Gastrocnemius medialis (tissue), 4 donors: Measurements from ENCODE around the gene CTSA. TPM values are rescaled to one million over a fixed set of nuclear protein-coding genes. Genes with fewer than 3 reads are reported as not detected.

Experiments
- ATAC-seq, 2 donors: fragments of 150-250 bp; one replicate each; pipeline ENCODE4 v1.9.1; 2016
- DNase-seq, 2 donors: peaks; one replicate each; pipeline ENCODE4 v3.0.0-alpha.2; 2019
- H3K27ac ChIP-seq, 4 donors: fragments of 200-600 bp; sonication (generic); 1 replicate in 1 of 4; 2 replicates in 3 of 4; pipeline ENCODE4 v1.5.1; 2016 to 2018; ENCODE audit warnings: mild to moderate bottlenecking in 2 of 4, moderate library complexity in 1 of 4
- H3K27me3 ChIP-seq, 3 donors: fragments of 200-600 bp; sonication (generic) in 2 of 3; 1 replicate in 1 of 3; 2 replicates in 2 of 3; pipeline versions ENCODE4 v1.5.1 to v1.6.0; 2016 to 2019; ENCODE audit warnings: mild to moderate bottlenecking in 1 of 3, moderate library complexity in 1 of 3
- H3K36me3 ChIP-seq, 2 donors: fragments of 200-600 bp; sonication (generic) in 1 of 2; one replicate each; pipeline ENCODE4 v1.5.1; 2017 to 2018
- H3K4me1 ChIP-seq, 2 donors: fragments of 200-600 bp; sonication (generic) in 1 of 2; one replicate each; pipeline ENCODE4 v1.5.1; 2016 to 2017; ENCODE audit warnings: mild to moderate bottlenecking in 2 of 2
- H3K4me3 ChIP-seq, 4 donors: fragments of 200-600 bp; sonication (generic) in 3 of 4; 1 replicate in 1 of 4; 2 replicates in 3 of 4; pipeline ENCODE4 v1.5.1; 2016 to 2019; ENCODE audit warnings: mild to moderate bottlenecking in 2 of 4
- H3K9me3 ChIP-seq, 3 donors: fragments of 200-600 bp; sonication (generic) in 2 of 3; 1 replicate in 1 of 3; 2 replicates in 2 of 3; pipeline ENCODE4 v1.5.1; 2016 to 2019
- POLR2A ChIP-seq, 2 donors: fragments of 450-650 bp; IDR thresholded peaks; one replicate each; pipeline ENCODE4 v1.6.1; 2017; ENCODE audit warnings: antibody characterized with exemption in 2 of 2, mild to moderate bottlenecking in 2 of 2, moderate library complexity in 2 of 2
- in situ Hi-C, 4 donors: fragments of 200-750 bp; cut with MboI; loops; one replicate each; pipeline versions ENCODE4 v1.15.0 to v1.8.0; 2017; ENCODE audit warnings: low sequenced_read_pairs in 4 of 4
- intact Hi-C: fragments of 100-400 bp; cut with DNase I; formaldehyde crosslinking; loops from one replicate; pipeline ENCODE4 v1.15.1; 2023; ENCODE audit warnings: low total_unique reads
- total RNA-seq, 4 donors: library from RNA; depleted of rRNA; stranded (reverse); fragments of >200 nt; gene quantifications; one replicate each; pipeline versions ENCODE4 v1.1.0 to v1.2.3, GENCODE V29; 2016
- TF ChIP-seq, protein P1 (sequence below), 5 experiments: fragments of 450-650 bp in 3 of 5; fragments of 200-600 bp in 2 of 5; sonication (generic) in 2 of 5; IDR thresholded peaks in 4 of 5; conservative IDR thresholded peaks in 1 of 5; 1 replicate in 4 of 5; 2 replicates in 1 of 5; pipeline ENCODE4 v1.5.1; 2016 to 2019; ENCODE audit warnings: antibody characterized with exemption in 5 of 5, mild to moderate bottlenecking in 3 of 5, moderate library complexity in 3 of 5

CTSA gene
- total RNA-seq, 4 donors from 2014 or later: 21.9 to 59.2 (median 46.2) TPM

GRCh38 chr20:45911486-45912343 is 20.6 kb downstream of the CTSA start, which contains the start of gene PLTP:
TSS of gene PLTP (minus strand) at chr20:45912155. CDS start at chr20:45911452, 703 bp downstream.
- peak within 1 kb of the TSS; percentile 52 to 66 (median 56) for H3K4me3 ChIP-seq
- DNase-seq (peak; percentile 22 to 62), ATAC-seq (peak in 1 of 2 donors; percentile 5)
- peak; percentile 12 to 53 for TF ChIP-seq POLR2A (IDR thresholded peaks at IDR 0.05)
- TF ChIP-seq, protein P1, sequence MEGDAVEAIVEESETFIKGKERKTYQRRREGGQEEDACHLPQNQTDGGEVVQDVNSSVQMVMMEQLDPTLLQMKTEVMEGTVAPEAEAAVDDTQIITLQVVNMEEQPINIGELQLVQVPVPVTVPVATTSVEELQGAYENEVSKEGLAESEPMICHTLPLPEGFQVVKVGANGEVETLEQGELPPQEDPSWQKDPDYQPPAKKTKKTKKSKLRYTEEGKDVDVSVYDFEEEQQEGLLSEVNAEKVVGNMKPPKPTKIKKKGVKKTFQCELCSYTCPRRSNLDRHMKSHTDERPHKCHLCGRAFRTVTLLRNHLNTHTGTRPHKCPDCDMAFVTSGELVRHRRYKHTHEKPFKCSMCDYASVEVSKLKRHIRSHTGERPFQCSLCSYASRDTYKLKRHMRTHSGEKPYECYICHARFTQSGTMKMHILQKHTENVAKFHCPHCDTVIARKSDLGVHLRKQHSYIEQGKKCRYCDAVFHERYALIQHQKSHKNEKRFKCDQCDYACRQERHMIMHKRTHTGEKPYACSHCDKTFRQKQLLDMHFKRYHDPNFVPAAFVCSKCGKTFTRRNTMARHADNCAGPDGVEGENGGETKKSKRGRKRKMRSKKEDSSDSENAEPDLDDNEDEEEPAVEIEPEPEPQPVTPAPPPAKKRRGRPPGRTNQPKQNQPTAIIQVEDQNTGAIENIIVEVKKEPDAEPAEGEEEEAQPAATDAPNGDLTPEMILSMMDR (IDR thresholded peaks at IDR 0.05 in 4 of 5, conservative IDR thresholded peaks at IDR 0.05 in 1 of 5): no peak
- H3K9me3 ChIP-seq: no peaks in the 10 kb centered on the region
- H3K4me1 ChIP-seq: peaks cover 6 to 16% of the 10 kb centered on the region in 2 donors
- in situ Hi-C loops: no loop called here
- H3K27me3 ChIP-seq: peaks cover 15 to 20% (median 19%) of the 10 kb centered on the region in 3 donors
- H3K36me3 ChIP-seq: no peaks in the 10 kb centered on the region
- intact Hi-C loops: no loop called here
- H3K27ac ChIP-seq: peak within 1 kb of the TSS; percentile 48 to 82 (median 66)

GRCh38 chr20:45912344-45912682 is 21.2 kb downstream of the CTSA start:
- H3K36me3 ChIP-seq: no peaks in the 10 kb centered on the region
- TF ChIP-seq, protein P1 (IDR thresholded peaks at IDR 0.05 in 4 of 5, conservative IDR thresholded peaks at IDR 0.05 in 1 of 5): no peak
- TF ChIP-seq POLR2A (IDR thresholded peaks at IDR 0.05): no peak
- peaks cover 15 to 20% (median 19%) of the 10 kb centered on the region in 3 donors for H3K27me3 ChIP-seq
- no peak for DNase-seq
- peaks cover 6 to 16% of the 10 kb centered on the region in 2 donors for H3K4me1 ChIP-seq
- ATAC-seq: no peak
- intact Hi-C loops (no loop called here), in situ Hi-C loops (no loop called here)
- H3K27ac ChIP-seq: peak overlapping the region; percentile 48 to 82 (median 66)
- H3K9me3 ChIP-seq: no peaks in the 10 kb centered on the region
- H3K4me3 ChIP-seq: peak overlapping the region; percentile 52 to 66 (median 56)

- Histone ChIP-seq H3K4me1 (peaks cover 6 to 16% of the 10 kb centered on the region in 2 donors), H3K9me3 (no peaks in the 10 kb centered on the region), H3K27me3 (peaks cover 15 to 20% (median 19%) of the 10 kb centered on the region in 3 donors), H3K4me3 (no peak overlapping the region), H3K27ac (no peak overlapping the region), H3K36me3 (no peaks in the 10 kb centered on the region)
- DNase-seq: no peak
- ATAC-seq: no peak
- in situ Hi-C loops (no loop called here), intact Hi-C loops (no loop called here)
- no peak for TF ChIP-seq POLR2A (IDR thresholded peaks at IDR 0.05)
- TF ChIP-seq, protein P1 (IDR thresholded peaks at IDR 0.05 in 4 of 5, conservative IDR thresholded peaks at IDR 0.05 in 1 of 5): no peak
These were observed 22.0 kb downstream of the CTSA start for GRCh38 chr20:45913116-45913515.

GRCh38 chr20:45917790-45918141 is 26.6 kb downstream of the CTSA start:
- H3K9me3 ChIP-seq: no peaks in the 10 kb centered on the region
- intact Hi-C loops: no loop called here
- peaks cover 0 to 16% of the 10 kb centered on the region in 2 donors for H3K4me1 ChIP-seq
- TF ChIP-seq POLR2A (IDR thresholded peaks at IDR 0.05): no peak
- TF ChIP-seq, protein P1 (IDR thresholded peaks at IDR 0.05 in 4 of 5, conservative IDR thresholded peaks at IDR 0.05 in 1 of 5): no peak
- H3K36me3 ChIP-seq: no peaks in the 10 kb centered on the region
- peaks cover 0 to 3% (median under 1%) of the 10 kb centered on the region in 3 donors for H3K27me3 ChIP-seq
- H3K27ac ChIP-seq: peak overlapping the region; percentile 59 to 67 (median 64)
- DNase-seq (no peak), ATAC-seq (no peak)
- in situ Hi-C loops: no loop called here
- no peak overlapping the region for H3K4me3 ChIP-seq
